Neural cell (in vitro differentiated cells): ENCODE results near the gene GLT6D1. TPM values are rescaled to one million over a fixed set of nuclear protein-coding genes. Genes with fewer than 3 reads are reported as not detected.

ENCODE experiments used
- H2AFZ ChIP-seq: fragments of 200-600, 300-800 bp; sonication (generic), shearing (Covaris generic); 2 replicates; pipeline ENCODE4 v1.6.0; 2014; ENCODE audit warnings: low read depth, mild to moderate bottlenecking, antibody characterized with exemption, low read length, moderate library complexity
- H3F3A ChIP-seq: fragments of 200-600 bp; shearing (Covaris generic); 2 replicates; pipeline ENCODE4 v1.6.1; 2016; ENCODE audit warnings: mild to moderate bottlenecking, moderate library complexity, mixed read lengths, antibody characterized with exemption, low read length; ENCODE audit not compliant: insufficient read depth, poor library complexity, severe bottlenecking
- H3K27ac ChIP-seq: fragments of 200-600, 300-800 bp; sonication (generic), shearing (Covaris generic); 2 replicates; pipeline ENCODE4 v1.5.1; 2014; ENCODE audit warnings: mild to moderate bottlenecking, low read length, moderate library complexity
- H3K27me3 ChIP-seq: fragments of 300-800, 200-600 bp; sonication (generic), shearing (Covaris generic); 2 replicates; pipeline ENCODE4 v1.6.0; 2014; ENCODE audit warnings: mild to moderate bottlenecking, low read depth, low read length, moderate library complexity; ENCODE audit not compliant: insufficient read depth
- H3K36me3 ChIP-seq: fragments of 300-800, 200-600 bp; sonication (generic), shearing (Covaris generic); 2 replicates; pipeline ENCODE4 v1.5.1; 2014; ENCODE audit warnings: mild to moderate bottlenecking, antibody characterized with exemption, low read length, moderate library complexity; ENCODE audit not compliant: insufficient read depth
- H3K4me2 ChIP-seq: fragments of 300-800, 200-600 bp; sonication (generic), shearing (Covaris generic); 2 replicates; pipeline ENCODE4 v1.6.0; 2014; ENCODE audit warnings: mild to moderate bottlenecking, low read length
- H3K4me3 ChIP-seq: fragments of 300-800, 200-600 bp; sonication (generic), shearing (Covaris generic); 2 replicates; pipeline ENCODE4 v1.5.1; 2014; ENCODE audit warnings: mild to moderate bottlenecking, low read length, moderate library complexity
- H3K79me2 ChIP-seq: fragments of 200-600 bp; shearing (Covaris generic); replicated peaks from 2 replicates; pipeline ENCODE4 v1.6.0; 2014; ENCODE audit warnings: mild to moderate bottlenecking, low read length, moderate library complexity; ENCODE audit not compliant: insufficient read depth
- H3K9ac ChIP-seq: fragments of 300-800, 200-600 bp; sonication (generic), shearing (Covaris generic); 2 replicates; pipeline ENCODE4 v1.6.1; 2016; ENCODE audit warnings: mild to moderate bottlenecking, low read length, mixed read lengths
- H3K9me2 ChIP-seq: fragments of 200-600 bp; shearing (Covaris generic); 2 replicates; pipeline ENCODE4 v1.6.1; 2016; ENCODE audit warnings: mild to moderate bottlenecking, low read length, mixed read lengths; ENCODE audit not compliant: insufficient read depth
- H3K9me3 ChIP-seq: fragments of 200-600, 300-800 bp; sonication (generic), shearing (Covaris generic); 2 replicates; pipeline ENCODE4 v1.6.1; 2016; ENCODE audit warnings: mild to moderate bottlenecking, mixed run types, low read length, moderate library complexity, mixed read lengths
- H4K20me1 ChIP-seq: fragments of 200-600 bp; shearing (Covaris generic); 2 replicates; pipeline ENCODE4 v1.6.1; 2016; ENCODE audit warnings: mild to moderate bottlenecking, mixed run types; ENCODE audit not compliant: insufficient read depth
- EP300 ChIP-seq: fragments of 450-650 bp; conservative IDR thresholded peaks from 2 replicates; pipeline ENCODE4 v1.6.1; 2014; ENCODE audit warnings: antibody characterized with exemption, mild to moderate bottlenecking, moderate library complexity; ENCODE audit not compliant: poor library complexity, severe bottlenecking
- EZH2 ChIP-seq: fragments of 200-600, 300-800 bp; shearing (Covaris generic), sonication (generic); IDR thresholded peaks from 2 replicates; pipeline ENCODE4 v1.6.1; 2014; ENCODE audit warnings: antibody characterized with exemption, low read length, borderline replicate concordance, mild to moderate bottlenecking; ENCODE audit not compliant: insufficient read depth, poor library complexity, severe bottlenecking
- MXI1 ChIP-seq: fragments of 450-650 bp; conservative IDR thresholded peaks from 2 replicates; pipeline ENCODE4 v1.6.1; 2014; ENCODE audit warnings: antibody characterized with exemption, mild to moderate bottlenecking; ENCODE audit not compliant: poor library complexity, severe bottlenecking
- POLR2AphosphoS5 ChIP-seq: IDR thresholded peaks from 2 replicates; pipeline ENCODE4 v1.6.1; 2012
- RAD21 ChIP-seq: fragments of 450-650 bp; conservative IDR thresholded peaks from 2 replicates; pipeline ENCODE4 v1.6.1; 2014; ENCODE audit warnings: antibody characterized with exemption, mild to moderate bottlenecking, moderate library complexity
- SMC3 ChIP-seq: fragments of 450-650 bp; conservative IDR thresholded peaks from 2 replicates; pipeline ENCODE4 v1.6.1; 2014; ENCODE audit warnings: antibody characterized with exemption, mild to moderate bottlenecking, moderate library complexity; ENCODE audit not compliant: poor library complexity
- TAF1 ChIP-seq: IDR thresholded peaks from 2 replicates; pipeline ENCODE4 v1.6.1; 2012; ENCODE audit warnings: low read depth
- polyA plus RNA-seq: library from polyadenylated mRNA; depleted of rRNA; stranded (reverse); fragments of >200 nt; gene quantifications from 2 replicates; pipeline ENCODE4 v1.2.3, GENCODE V29; 2014
- TF ChIP-seq, protein P1 (sequence below): IDR thresholded peaks from 2 replicates; pipeline ENCODE4 v1.6.1; 2012; ENCODE audit warnings: borderline replicate concordance
- TF ChIP-seq, protein P2 (sequence below): fragments of 450-650 bp; IDR thresholded peaks from 2 replicates; pipeline ENCODE4 v1.5.1; 2014; ENCODE audit warnings: antibody characterized with exemption, mild to moderate bottlenecking, moderate library complexity; ENCODE audit not compliant: poor library complexity, severe bottlenecking

The GLT6D1 gene
- polyA plus RNA-seq, 1 donor from 2014 or later = not detected

GRCh38 chr9:135667463-135668001, 28.2 kb upstream of the GLT6D1 start:
- Histone ChIP-seq H3K9me3 (no peaks in the 10 kb centered on the region), H3K36me3 (no peaks in the 10 kb centered on the region), H3K9me2 (no peaks in the 10 kb centered on the region), H3K4me3 (no peak overlapping the region), H3K9ac (no peak overlapping the region), H3F3A (no peaks in the 10 kb centered on the region), H2AFZ (no peak overlapping the region), H4K20me1 (no peaks in the 10 kb centered on the region), H3K27me3 (no peaks in the 10 kb centered on the region), H3K4me2 (no peak overlapping the region), H3K79me2 (no peaks in the 10 kb centered on the region), H3K27ac (no peak overlapping the region)
- TF ChIP-seq, protein P1, sequence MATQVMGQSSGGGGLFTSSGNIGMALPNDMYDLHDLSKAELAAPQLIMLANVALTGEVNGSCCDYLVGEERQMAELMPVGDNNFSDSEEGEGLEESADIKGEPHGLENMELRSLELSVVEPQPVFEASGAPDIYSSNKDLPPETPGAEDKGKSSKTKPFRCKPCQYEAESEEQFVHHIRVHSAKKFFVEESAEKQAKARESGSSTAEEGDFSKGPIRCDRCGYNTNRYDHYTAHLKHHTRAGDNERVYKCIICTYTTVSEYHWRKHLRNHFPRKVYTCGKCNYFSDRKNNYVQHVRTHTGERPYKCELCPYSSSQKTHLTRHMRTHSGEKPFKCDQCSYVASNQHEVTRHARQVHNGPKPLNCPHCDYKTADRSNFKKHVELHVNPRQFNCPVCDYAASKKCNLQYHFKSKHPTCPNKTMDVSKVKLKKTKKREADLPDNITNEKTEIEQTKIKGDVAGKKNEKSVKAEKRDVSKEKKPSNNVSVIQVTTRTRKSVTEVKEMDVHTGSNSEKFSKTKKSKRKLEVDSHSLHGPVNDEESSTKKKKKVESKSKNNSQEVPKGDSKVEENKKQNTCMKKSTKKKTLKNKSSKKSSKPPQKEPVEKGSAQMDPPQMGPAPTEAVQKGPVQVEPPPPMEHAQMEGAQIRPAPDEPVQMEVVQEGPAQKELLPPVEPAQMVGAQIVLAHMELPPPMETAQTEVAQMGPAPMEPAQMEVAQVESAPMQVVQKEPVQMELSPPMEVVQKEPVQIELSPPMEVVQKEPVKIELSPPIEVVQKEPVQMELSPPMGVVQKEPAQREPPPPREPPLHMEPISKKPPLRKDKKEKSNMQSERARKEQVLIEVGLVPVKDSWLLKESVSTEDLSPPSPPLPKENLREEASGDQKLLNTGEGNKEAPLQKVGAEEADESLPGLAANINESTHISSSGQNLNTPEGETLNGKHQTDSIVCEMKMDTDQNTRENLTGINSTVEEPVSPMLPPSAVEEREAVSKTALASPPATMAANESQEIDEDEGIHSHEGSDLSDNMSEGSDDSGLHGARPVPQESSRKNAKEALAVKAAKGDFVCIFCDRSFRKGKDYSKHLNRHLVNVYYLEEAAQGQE = no peak
- TF ChIP-seq EP300 = no peak
- no peak for TF ChIP-seq MXI1
- no peak for TF ChIP-seq SMC3
- TF ChIP-seq EZH2 = no peak
- TF ChIP-seq RAD21 = no peak
- TF ChIP-seq, protein P2, sequence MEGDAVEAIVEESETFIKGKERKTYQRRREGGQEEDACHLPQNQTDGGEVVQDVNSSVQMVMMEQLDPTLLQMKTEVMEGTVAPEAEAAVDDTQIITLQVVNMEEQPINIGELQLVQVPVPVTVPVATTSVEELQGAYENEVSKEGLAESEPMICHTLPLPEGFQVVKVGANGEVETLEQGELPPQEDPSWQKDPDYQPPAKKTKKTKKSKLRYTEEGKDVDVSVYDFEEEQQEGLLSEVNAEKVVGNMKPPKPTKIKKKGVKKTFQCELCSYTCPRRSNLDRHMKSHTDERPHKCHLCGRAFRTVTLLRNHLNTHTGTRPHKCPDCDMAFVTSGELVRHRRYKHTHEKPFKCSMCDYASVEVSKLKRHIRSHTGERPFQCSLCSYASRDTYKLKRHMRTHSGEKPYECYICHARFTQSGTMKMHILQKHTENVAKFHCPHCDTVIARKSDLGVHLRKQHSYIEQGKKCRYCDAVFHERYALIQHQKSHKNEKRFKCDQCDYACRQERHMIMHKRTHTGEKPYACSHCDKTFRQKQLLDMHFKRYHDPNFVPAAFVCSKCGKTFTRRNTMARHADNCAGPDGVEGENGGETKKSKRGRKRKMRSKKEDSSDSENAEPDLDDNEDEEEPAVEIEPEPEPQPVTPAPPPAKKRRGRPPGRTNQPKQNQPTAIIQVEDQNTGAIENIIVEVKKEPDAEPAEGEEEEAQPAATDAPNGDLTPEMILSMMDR = no peak
- no peak for TF ChIP-seq POLR2AphosphoS5
- TF ChIP-seq TAF1 = no peak

DNA sequence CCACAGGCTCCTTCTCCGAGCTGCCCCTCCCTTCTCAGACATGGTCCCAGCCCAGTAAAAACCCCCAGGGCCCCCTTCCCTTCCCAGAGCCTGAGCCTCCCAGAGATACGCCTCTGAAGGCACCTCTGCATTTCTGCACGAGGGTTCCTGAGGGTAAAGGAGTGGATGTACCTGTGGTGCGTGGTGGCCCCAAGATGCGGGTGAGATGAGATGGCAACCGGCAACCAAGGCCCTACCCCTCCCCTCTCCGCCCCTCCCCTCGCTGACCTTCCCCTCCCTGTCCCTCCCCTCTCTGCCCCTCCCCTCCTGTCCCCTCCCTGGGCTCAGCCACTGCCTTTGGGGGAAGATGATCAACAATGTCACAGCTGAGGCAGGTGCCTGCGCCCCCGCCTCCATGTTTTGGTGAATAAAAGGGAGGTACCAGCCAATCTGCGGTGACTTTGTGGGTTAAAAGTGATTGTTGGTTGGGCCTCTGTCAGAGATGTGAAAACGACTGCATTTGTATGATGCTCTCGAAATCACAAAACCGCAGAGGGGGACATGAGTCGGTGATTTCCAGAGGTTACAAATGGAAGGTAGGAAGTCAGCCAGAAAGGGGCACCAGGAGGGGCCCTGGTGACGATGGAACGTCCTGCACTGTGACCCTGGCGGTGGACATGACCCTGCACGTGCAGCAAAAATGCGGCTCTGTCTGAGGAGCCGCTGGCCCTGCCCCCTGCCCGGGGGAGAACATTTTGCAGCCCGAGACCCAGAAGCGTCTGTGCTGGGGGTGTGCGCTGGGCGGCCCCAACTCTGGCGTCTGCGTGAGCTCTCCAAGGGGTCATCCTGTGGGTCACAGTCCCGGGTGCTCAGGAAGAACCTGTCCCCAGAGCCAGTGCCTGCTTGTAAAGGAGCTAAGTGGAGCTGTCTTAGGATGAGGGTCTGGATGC, 27.5 kb upstream of the GLT6D1 start:
- TF ChIP-seq MXI1 = no peak
- TF ChIP-seq EP300 = no peak
- TF ChIP-seq RAD21 = no peak
- no peak for TF ChIP-seq SMC3

More for the DNA sequence above, 27.5 kb upstream of the GLT6D1 start:
- Histone ChIP-seq H3K4me2 (no peak overlapping the region), H3K79me2 (no peaks in the 10 kb centered on the region), H3K9ac (no peak overlapping the region), H3F3A (no peaks in the 10 kb centered on the region), H2AFZ (no peak overlapping the region), H3K4me3 (no peak overlapping the region), H3K27ac (no peak overlapping the region), H4K20me1 (no peaks in the 10 kb centered on the region), H3K9me3 (no peaks in the 10 kb centered on the region), H3K36me3 (no peaks in the 10 kb centered on the region), H3K27me3 (no peaks in the 10 kb centered on the region), H3K9me2 (no peaks in the 10 kb centered on the region)
